Measurements from ENCODE around the gene WWOX. TPM values are rescaled to one million over a fixed set of nuclear protein-coding genes. Genes with fewer than 3 reads are reported as not detected.

The WWOX gene
- total RNA-seq, 2 donors from 2014 or later: 33.8 to 82.5 TPM

DNA sequence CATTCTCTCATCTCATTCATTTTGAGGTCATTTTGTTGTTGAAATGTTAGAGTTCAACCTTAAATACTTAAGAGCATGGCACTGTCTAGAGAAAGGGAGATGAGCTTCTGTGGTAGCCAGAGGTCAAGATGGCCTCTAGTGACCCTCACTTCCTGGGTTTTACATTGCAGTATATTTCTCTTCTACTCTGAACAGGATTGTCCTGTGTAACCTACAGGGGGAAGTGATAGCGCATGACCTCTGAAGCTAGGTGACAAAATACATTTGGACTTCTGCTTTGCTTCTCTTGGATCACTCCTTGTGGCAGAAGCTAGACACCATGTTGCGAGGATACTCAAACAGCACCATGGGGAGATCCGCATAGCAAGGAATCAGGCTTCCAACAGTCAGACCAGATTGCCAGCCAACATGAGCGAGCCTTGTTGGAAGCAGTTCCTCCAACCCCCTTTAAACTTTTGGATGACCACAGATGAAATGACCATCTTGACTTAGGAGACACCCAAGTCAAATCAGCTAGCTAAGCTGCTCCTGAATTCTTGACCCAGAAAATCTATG is 752.7 kb downstream of the WWOX start:
- TF ChIP-seq, protein P1, sequence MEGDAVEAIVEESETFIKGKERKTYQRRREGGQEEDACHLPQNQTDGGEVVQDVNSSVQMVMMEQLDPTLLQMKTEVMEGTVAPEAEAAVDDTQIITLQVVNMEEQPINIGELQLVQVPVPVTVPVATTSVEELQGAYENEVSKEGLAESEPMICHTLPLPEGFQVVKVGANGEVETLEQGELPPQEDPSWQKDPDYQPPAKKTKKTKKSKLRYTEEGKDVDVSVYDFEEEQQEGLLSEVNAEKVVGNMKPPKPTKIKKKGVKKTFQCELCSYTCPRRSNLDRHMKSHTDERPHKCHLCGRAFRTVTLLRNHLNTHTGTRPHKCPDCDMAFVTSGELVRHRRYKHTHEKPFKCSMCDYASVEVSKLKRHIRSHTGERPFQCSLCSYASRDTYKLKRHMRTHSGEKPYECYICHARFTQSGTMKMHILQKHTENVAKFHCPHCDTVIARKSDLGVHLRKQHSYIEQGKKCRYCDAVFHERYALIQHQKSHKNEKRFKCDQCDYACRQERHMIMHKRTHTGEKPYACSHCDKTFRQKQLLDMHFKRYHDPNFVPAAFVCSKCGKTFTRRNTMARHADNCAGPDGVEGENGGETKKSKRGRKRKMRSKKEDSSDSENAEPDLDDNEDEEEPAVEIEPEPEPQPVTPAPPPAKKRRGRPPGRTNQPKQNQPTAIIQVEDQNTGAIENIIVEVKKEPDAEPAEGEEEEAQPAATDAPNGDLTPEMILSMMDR (IDR thresholded peaks at IDR 0.05): no peak
- DNase-seq (ENCODE audit: low spot score): no peak
- no peak overlapping the region for H3K4me3 ChIP-seq
- H3K27me3 ChIP-seq (replicated peaks; ENCODE audit: insufficient read depth): no peaks in the 10 kb centered on the region
- no peaks in the 10 kb centered on the region for H3K9me3 ChIP-seq
- H3K36me3 ChIP-seq: no peaks in the 10 kb centered on the region
- ATAC-seq (ENCODE audit: insufficient number of reproducible peaks, low FRiP score, low read depth): no peak
- H3K4me1 ChIP-seq (ENCODE audit: control insufficient read depth in 1 of 2, low read depth in 2 of 2): no peaks in the 10 kb centered on the region
- no peak overlapping the region for H3K27ac ChIP-seq

DNA sequence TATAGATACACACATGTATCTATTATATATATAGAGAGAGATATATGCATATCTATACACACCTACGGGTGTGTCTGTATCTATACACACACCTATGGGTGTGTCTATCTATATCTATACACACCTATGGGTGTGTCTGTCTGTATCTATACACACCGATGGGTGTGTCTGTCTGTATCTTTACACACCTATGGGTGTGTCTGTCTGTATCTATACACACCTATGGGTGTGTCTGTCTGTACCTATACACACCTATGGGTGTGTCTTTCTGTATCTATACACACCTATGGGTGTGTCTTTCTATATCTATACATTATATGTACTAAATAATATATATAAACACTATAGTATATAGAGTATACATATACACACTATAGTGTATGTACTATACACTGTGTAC is 762.6 kb downstream of the WWOX start:
- Histone ChIP-seq H3K4me1 (ENCODE audit: control insufficient read depth in 1 of 2, low read depth in 2 of 2) (peaks cover 4 to 9% of the 10 kb centered on the region in 2 donors), H3K36me3 (no peaks in the 10 kb centered on the region), H3K27ac (no peak overlapping the region), H3K4me3 (no peak overlapping the region), H3K27me3 (replicated peaks; ENCODE audit: insufficient read depth) (no peaks in the 10 kb centered on the region), H3K9me3 (no peaks in the 10 kb centered on the region)
- TF ChIP-seq, protein P1 (IDR thresholded peaks at IDR 0.05): no peak
- no peak for ATAC-seq (ENCODE audit: insufficient number of reproducible peaks, low FRiP score, low read depth)
- no peak for DNase-seq (ENCODE audit: low spot score)

DNA sequence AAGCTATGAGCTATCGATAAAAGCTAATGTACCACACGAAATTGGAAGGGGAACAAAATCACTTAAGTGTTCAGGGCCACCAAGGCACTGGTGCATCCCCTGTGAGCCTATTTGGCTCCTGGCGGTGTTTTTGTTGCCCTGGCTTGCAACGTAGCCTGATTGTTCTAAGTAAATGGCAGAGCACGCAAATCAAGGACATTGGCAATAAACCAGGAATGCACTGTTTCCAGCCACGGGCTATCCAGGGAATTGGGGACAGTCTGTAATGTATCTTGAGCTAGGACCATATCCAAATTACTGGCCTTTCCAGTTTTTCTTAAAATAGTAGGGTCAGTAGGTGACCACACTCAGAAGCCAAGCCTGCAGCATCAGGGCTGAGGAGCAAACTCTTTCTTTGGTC is 767.1 kb downstream of the WWOX start:
- Histone ChIP-seq H3K36me3 (no peaks in the 10 kb centered on the region), H3K4me1 (ENCODE audit: control insufficient read depth in 1 of 2, low read depth in 2 of 2) (peaks cover 4 to 9% of the 10 kb centered on the region in 2 donors), H3K27me3 (replicated peaks; ENCODE audit: insufficient read depth) (no peaks in the 10 kb centered on the region), H3K4me3 (no peak overlapping the region), H3K9me3 (no peaks in the 10 kb centered on the region), H3K27ac (no peak overlapping the region)
- TF ChIP-seq, protein P1 (IDR thresholded peaks at IDR 0.05): no peak
- ATAC-seq (ENCODE audit: insufficient number of reproducible peaks, low FRiP score, low read depth): no peak
- no peak for DNase-seq (ENCODE audit: low spot score)

DNA sequence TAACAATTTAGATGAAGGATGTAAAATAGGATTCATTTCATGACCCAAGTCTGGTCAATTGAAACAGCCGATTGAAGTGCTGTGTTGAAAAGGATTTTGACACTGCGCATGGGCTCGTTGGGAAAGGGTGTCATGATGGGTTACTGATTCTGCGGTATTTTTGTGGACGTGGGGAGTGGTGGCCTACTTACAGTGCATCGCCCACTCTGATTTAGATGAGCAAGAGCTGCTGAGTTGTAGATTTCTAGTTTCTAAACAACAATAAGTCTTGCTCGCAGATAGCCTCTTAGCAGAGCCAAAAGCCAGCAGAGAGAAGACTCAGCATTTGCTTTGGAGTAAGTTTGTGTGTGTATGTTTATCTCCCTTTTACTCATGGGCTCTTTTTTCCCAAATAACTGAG is 770.0 kb downstream of the WWOX start:
- Histone ChIP-seq H3K36me3 (no peaks in the 10 kb centered on the region), H3K4me3 (no peak overlapping the region), H3K27me3 (replicated peaks; ENCODE audit: insufficient read depth) (no peaks in the 10 kb centered on the region), H3K9me3 (no peaks in the 10 kb centered on the region), H3K27ac (no peak overlapping the region), H3K4me1 (ENCODE audit: control insufficient read depth in 1 of 2, low read depth in 2 of 2) (peaks cover 4 to 16% of the 10 kb centered on the region in 2 donors)
- DNase-seq (ENCODE audit: low spot score) (no peak), ATAC-seq (ENCODE audit: insufficient number of reproducible peaks, low FRiP score, low read depth) (no peak)
- TF ChIP-seq, protein P1 (IDR thresholded peaks at IDR 0.05): no peak

DNA sequence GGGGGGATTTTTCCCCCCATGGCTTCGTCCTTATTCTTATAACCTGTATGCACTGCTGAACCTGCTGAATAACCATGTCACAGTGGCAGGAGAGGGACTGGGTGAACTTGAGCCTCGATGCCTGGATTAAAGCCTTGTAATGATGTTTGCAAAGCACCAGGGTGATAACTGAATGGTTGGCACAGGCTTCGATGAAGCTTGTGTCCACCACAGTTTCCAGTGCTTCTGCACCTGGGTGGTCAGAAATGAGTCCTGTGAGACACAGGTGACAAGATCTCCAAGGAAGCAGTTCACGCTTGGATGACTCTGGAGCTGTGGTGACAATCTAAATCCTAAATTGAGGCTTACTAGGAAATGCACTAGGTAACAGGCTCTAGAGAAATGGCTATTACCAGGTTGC is 771.8 kb downstream of the WWOX start:
- H3K27me3 ChIP-seq (replicated peaks; ENCODE audit: insufficient read depth): no peaks in the 10 kb centered on the region
- H3K4me1 ChIP-seq (ENCODE audit: control insufficient read depth in 1 of 2, low read depth in 2 of 2): peaks cover 4 to 29% of the 10 kb centered on the region in 2 donors
- ATAC-seq (ENCODE audit: insufficient number of reproducible peaks, low FRiP score, low read depth) (no peak), DNase-seq (ENCODE audit: low spot score) (no peak)
- no peaks in the 10 kb centered on the region for H3K9me3 ChIP-seq
- no peaks in the 10 kb centered on the region for H3K36me3 ChIP-seq
- no peak overlapping the region for H3K27ac ChIP-seq
- H3K4me3 ChIP-seq: no peak overlapping the region
- TF ChIP-seq, protein P1 (IDR thresholded peaks at IDR 0.05): no peak
